HG02852 (cell line): ENCODE results near the gene CCDC154.

Experiments
- ATAC-seq: cut with Tn5 transposase; IDR thresholded peaks from one replicate; pipeline ENCODE4 v1.9.1; 2021; ENCODE audit warnings: mild to moderate bottlenecking, moderate library complexity; ENCODE audit not compliant: unreplicated experiment

CCDC154 gene

GRCh38 chr16:1457489-1458245, 13.3 kb upstream of the CCDC154 start:
- ATAC-seq = no peak

GRCh38 chr16:1456951-1457350, 12.6 kb upstream of the CCDC154 start:
- ATAC-seq = no peak

GRCh38 chr16:1455190-1456171, 11.1 kb upstream of the CCDC154 start:
- no peak for ATAC-seq

- no peak for ATAC-seq
Observed at GRCh38 chr16:1454561-1454960, 10.2 kb upstream of the CCDC154 start.

GRCh38 chr16:1453316-1453715, 9.0 kb upstream of the CCDC154 start:
- no peak for ATAC-seq

GRCh38 chr16:1452530-1452929, 8.2 kb upstream of the CCDC154 start:
- no peak for ATAC-seq

- no peak for ATAC-seq
Observed at GRCh38 chr16:1451702-1452392, 7.5 kb upstream of the CCDC154 start.

GRCh38 chr16:1450841-1451240, 6.5 kb upstream of the CCDC154 start:
- ATAC-seq = no peak

- ATAC-seq = no peak
Observed at GRCh38 chr16:1450218-1450617, 5.9 kb upstream of the CCDC154 start.

- no peak for ATAC-seq
Observed at GRCh38 chr16:1449201-1449788, 4.9 kb upstream of the CCDC154 start.

GRCh38 chr16:1448536-1449116, 4.3 kb upstream of the CCDC154 start:
- no peak for ATAC-seq

GRCh38 chr16:1447965-1448364, 3.6 kb upstream of the CCDC154 start:
- ATAC-seq = no peak

GRCh38 chr16:1446296-1447080, 2.1 kb upstream of the CCDC154 start:
- no peak for ATAC-seq

GRCh38 chr16:1445518-1446203, 1.3 kb upstream of the CCDC154 start:
- ATAC-seq = no peak

- no peak for ATAC-seq
Observed at GRCh38 chr16:1444730-1445517, 568 bp upstream of the CCDC154 start.

GRCh38 chr16:1443403-1443973, 868 bp downstream of the CCDC154 start:
- ATAC-seq = no peak

GRCh38 chr16:1442697-1443096, 1.7 kb downstream of the CCDC154 start:
- ATAC-seq = no peak

- no peak for ATAC-seq
Observed at GRCh38 chr16:1441391-1441829, 2.9 kb downstream of the CCDC154 start.
